GM12864 (cell line): ENCODE measurements around the gene RUFY3.

ENCODE experiments used
- DNase-seq: peaks from one replicate; pipeline ENCODE4 v3.0.0-alpha.2; 2011; ENCODE audit warnings: low read depth
- H3K4me3 ChIP-seq: 2 replicates; pipeline ENCODE4 v1.5.1; 2011; ENCODE audit warnings: mild to moderate bottlenecking, low read depth, low read length, control low read depth
- CTCF ChIP-seq: IDR thresholded peaks from 2 replicates; pipeline ENCODE4 v1.5.1; 2011; ENCODE audit warnings: low read depth, mild to moderate bottlenecking, moderate library complexity, low read length, control low read depth, inconsistent platforms; ENCODE audit errors: missing control alignments

The RUFY3 gene

GRCh38 chr4:70737409-70737808 lies 15.6 kb downstream of the RUFY3 start:
- TF ChIP-seq CTCF, result no peak
- DNase-seq, result no peak
- no peak overlapping the region for H3K4me3 ChIP-seq

GRCh38 chr4:70739496-70740337 lies 18.0 kb downstream of the RUFY3 start:
- no peak for DNase-seq
- no peak for TF ChIP-seq CTCF
- H3K4me3 ChIP-seq, result no peak overlapping the region

GRCh38 chr4:70741867-70742658 lies 20.3 kb downstream of the RUFY3 start:
- no peak overlapping the region for H3K4me3 ChIP-seq
- DNase-seq, result no peak
- TF ChIP-seq CTCF, result no peak

- TF ChIP-seq CTCF, result no peak
- H3K4me3 ChIP-seq, result no peak overlapping the region
- no peak for DNase-seq
Measured at GRCh38 chr4:70743731-70744130, 22.0 kb downstream of the RUFY3 start.

- TF ChIP-seq CTCF, result no peak
- no peak overlapping the region for H3K4me3 ChIP-seq
- no peak for DNase-seq
Measured at GRCh38 chr4:70746179-70746839, 24.5 kb downstream of the RUFY3 start.

- DNase-seq, result no peak
- no peak for TF ChIP-seq CTCF
- H3K4me3 ChIP-seq, result no peak overlapping the region
Measured at GRCh38 chr4:70747874-70748273, 26.1 kb downstream of the RUFY3 start.
